ENCODE measurements around the gene DPM2.

The DPM2 gene

GRCh38 chr9:127898433-127899127 is 39.1 kb downstream of the DPM2 start:
- DNase-seq (ENCODE audit: low read depth), result no peak

- no peak for DNase-seq (ENCODE audit: low read depth)
These were observed 40.4 kb downstream of the DPM2 start for GRCh38 chr9:127897193-127897692.

GRCh38 chr9:127896395-127897192 is 41.1 kb downstream of the DPM2 start:
- DNase-seq (ENCODE audit: low read depth), result no peak

- DNase-seq (ENCODE audit: low read depth), result no peak
These were observed 41.8 kb downstream of the DPM2 start for GRCh38 chr9:127895811-127896210.

- no peak for DNase-seq (ENCODE audit: low read depth)
These were observed 44.3 kb downstream of the DPM2 start for GRCh38 chr9:127893392-127893791.

- DNase-seq (ENCODE audit: low read depth), result no peak
These were observed 44.8 kb downstream of the DPM2 start for GRCh38 chr9:127892831-127893230.

GRCh38 chr9:127890053-127890452 is 47.6 kb downstream of the DPM2 start:
- DNase-seq (ENCODE audit: low read depth), result no peak

GRCh38 chr9:127887792-127888191 is 49.9 kb downstream of the DPM2 start:
- no peak for DNase-seq (ENCODE audit: low read depth)

- no peak for DNase-seq (ENCODE audit: low read depth)
These were observed 51.2 kb downstream of the DPM2 start for GRCh38 chr9:127886401-127886972.

GRCh38 chr9:127885508-127886281 is 52.0 kb downstream of the DPM2 start:
- DNase-seq (ENCODE audit: low read depth), result no peak
